WERI-Rb-1 (cell line): ENCODE results near the gene FASTK.
"Not testable (repeated sequence)": the region's sequence is repeated elsewhere in the genome, so short reads cannot be mapped to it uniquely, and the experiment has no call there.

ENCODE experiments used
- DNase-seq: peaks from one replicate; pipeline ENCODE4 v3.0.0-alpha.2; 2020
- H3K27ac ChIP-seq: fragments of 250-450 bp; sonication (Bioruptor Pico); 2 replicates; pipeline ENCODE4 v1.5.1; 2020; ENCODE audit warnings: mild to moderate bottlenecking, moderate library complexity
- H3K27me3 ChIP-seq: fragments of 250-450 bp; sonication (Bioruptor Pico); 2 replicates; pipeline ENCODE4 v1.5.1; 2021; ENCODE audit warnings: mild to moderate bottlenecking, low read depth, moderate library complexity; ENCODE audit not compliant: insufficient read depth, severe bottlenecking
- H3K36me3 ChIP-seq: fragments of 250-450 bp; sonication (Bioruptor Pico); 2 replicates; pipeline ENCODE4 v1.5.1; 2020; ENCODE audit warnings: mild to moderate bottlenecking, moderate library complexity
- H3K4me3 ChIP-seq: 2 replicates; pipeline ENCODE4 v1.5.1; 2011; ENCODE audit warnings: low read depth, mild to moderate bottlenecking, control low read depth, low read length
- H3K9me3 ChIP-seq: fragments of 250-450 bp; sonication (Bioruptor Pico); 2 replicates; pipeline ENCODE4 v1.5.1; 2021; ENCODE audit warnings: mild to moderate bottlenecking, moderate library complexity; ENCODE audit not compliant: severe bottlenecking
- CTCF ChIP-seq: IDR thresholded peaks from 2 replicates; pipeline ENCODE4 v1.5.1; 2011; ENCODE audit warnings: low read depth, mild to moderate bottlenecking, control low read depth, inconsistent platforms, low read length

FASTK gene

GRCh38 chr7:151028948-151029501 lies 51.6 kb downstream of the FASTK start:
- no peak for DNase-seq
- Histone ChIP-seq H3K27me3 (no peaks in the 10 kb centered on the region), H3K27ac (peak overlapping the region; percentile 61)

DNA sequence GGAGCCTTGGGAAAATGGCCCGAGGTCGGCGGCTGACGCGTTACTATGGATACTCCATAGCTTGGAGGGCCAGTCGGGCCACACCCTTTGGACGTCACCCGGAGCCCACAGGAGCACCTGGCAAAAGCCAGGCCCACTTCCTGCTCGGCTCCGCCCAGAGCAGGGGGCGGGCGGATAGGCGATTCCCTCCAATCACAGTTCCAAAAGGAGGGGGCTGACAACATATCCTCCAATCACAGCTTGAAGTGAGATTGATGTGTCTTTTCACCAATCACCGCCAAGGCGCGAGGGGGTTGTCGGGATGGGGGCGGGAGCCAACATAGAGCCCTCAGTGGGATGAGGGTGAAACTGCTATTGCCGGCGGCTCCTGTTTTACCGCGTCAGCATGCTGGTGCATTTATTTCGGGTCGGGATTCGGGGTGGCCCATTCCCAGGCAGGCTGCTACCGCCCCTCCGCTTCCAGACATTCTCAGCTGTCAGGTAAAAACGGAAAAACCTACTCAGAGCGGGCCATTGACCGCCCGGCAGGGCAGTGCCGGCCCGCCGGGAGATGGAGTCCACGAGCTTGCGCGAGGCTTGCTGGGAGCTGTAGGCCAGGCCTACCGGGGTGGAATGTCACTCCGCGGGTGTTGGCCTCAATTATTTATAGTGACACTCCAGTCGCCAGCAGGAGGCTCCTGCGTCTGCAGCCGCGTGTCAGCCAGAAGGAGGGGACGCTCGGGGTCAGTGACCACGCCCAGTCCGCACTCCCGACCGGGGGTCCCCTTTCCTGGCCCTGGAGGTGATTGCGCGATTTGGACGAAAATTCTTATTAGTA lies 52.3 kb downstream of the FASTK start, which contains the start of gene ABCB8:
ABCB8 (plus strand) TSS at position 320 of the 817 bp plus-strand sequence; CDS start at position 386, 66 bp downstream.
- Histone ChIP-seq H3K4me3 (peak within 1 kb of the TSS; percentile 81), H3K36me3 (no peaks in the 10 kb centered on the region), H3K27me3 (no peaks in the 10 kb centered on the region), H3K27ac (peak within 1 kb of the TSS; percentile 73), H3K9me3 (no peaks in the 10 kb centered on the region)
- peak; percentile 62 for TF ChIP-seq CTCF
- DNase-seq: peak; percentile 99

More at GRCh38 chr7:151028948-151029501, 51.6 kb downstream of the FASTK start:
- Histone ChIP-seq H3K36me3 (no peaks in the 10 kb centered on the region), H3K9me3 (no peaks in the 10 kb centered on the region), H3K4me3 (peak overlapping the region; percentile 81)
- no peak for TF ChIP-seq CTCF

- not testable (repeated sequence) for DNase-seq, H3K9me3 ChIP-seq
- peak overlapping the region; percentile 73 for H3K27ac ChIP-seq
Observed at GRCh38 chr7:151027728-151028130, 52.9 kb downstream of the FASTK start.

DNA sequence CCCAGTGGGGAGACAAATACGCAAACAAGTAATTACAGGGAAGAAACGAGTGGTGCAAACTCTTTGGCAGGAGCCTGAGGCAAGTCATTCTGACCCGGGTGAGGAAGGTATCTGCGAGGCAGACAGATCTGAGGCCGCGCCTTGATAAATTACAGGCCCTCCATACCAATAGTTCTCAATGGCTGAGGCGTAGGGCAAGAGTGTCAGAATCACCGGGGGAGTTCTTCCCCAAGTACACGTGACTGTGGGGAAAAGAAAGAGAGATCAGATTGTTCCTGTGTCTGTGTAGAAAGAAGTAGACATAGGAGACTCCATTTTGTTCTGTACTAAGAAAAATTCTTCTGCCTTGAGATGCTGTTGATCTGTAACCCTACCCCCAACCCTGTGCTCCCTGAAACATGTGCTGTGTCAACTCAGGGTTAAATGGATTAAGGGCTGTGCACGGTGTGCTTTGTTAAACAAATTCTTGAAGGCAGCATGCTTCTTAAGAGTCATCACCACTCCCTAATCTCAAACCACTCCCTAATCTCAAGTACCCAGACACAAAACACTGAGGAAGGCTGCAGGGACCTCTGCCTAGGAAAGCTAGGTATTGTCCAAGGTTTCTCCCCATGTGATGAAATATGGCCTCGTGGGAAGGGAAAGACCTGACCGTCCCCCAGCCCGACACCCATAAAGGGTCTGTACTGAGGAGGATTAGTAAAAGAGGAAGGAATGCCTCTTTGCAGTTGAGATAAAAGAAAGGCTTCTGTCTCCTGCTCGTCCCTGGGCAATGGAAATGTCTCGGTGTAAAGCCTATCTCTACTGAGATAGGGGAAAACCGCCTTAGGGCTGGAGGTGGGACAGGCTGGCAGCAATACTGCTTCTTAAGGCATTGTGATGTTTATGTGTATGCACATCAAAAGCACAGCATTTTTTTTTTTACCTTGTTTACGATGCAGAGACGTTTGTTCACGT lies 53.6 kb downstream of the FASTK start:
- not testable (repeated sequence) for H3K9me3 ChIP-seq, H3K27me3 ChIP-seq, H3K36me3 ChIP-seq
- Histone ChIP-seq H3K4me3 (peak overlapping the region; percentile 81), H3K27ac (peak overlapping the region; percentile 73)
- DNase-seq: peak; percentile 48

More at GRCh38 chr7:151027728-151028130, 52.9 kb downstream of the FASTK start:
- H3K36me3 ChIP-seq, H3K27me3 ChIP-seq: not testable (repeated sequence)
- peak overlapping the region; percentile 81 for H3K4me3 ChIP-seq
